ENCODE measurements around the gene MACROD2.

Gene MACROD2

GRCh38 chr20:15061061-15061430 is 1065.7 kb downstream of the MACROD2 start:
- no peak for DNase-seq (ENCODE audit: extremely low spot score)
- ChIA-PET POLR2A (no interaction called here), CTCF (no interaction called here)
- TF ChIP-seq, protein P1, sequence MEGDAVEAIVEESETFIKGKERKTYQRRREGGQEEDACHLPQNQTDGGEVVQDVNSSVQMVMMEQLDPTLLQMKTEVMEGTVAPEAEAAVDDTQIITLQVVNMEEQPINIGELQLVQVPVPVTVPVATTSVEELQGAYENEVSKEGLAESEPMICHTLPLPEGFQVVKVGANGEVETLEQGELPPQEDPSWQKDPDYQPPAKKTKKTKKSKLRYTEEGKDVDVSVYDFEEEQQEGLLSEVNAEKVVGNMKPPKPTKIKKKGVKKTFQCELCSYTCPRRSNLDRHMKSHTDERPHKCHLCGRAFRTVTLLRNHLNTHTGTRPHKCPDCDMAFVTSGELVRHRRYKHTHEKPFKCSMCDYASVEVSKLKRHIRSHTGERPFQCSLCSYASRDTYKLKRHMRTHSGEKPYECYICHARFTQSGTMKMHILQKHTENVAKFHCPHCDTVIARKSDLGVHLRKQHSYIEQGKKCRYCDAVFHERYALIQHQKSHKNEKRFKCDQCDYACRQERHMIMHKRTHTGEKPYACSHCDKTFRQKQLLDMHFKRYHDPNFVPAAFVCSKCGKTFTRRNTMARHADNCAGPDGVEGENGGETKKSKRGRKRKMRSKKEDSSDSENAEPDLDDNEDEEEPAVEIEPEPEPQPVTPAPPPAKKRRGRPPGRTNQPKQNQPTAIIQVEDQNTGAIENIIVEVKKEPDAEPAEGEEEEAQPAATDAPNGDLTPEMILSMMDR (IDR thresholded peaks at IDR 0.05; ENCODE audit: control extremely low read depth, extremely low read depth, low read depth, missing control alignments), result no peak

DNA sequence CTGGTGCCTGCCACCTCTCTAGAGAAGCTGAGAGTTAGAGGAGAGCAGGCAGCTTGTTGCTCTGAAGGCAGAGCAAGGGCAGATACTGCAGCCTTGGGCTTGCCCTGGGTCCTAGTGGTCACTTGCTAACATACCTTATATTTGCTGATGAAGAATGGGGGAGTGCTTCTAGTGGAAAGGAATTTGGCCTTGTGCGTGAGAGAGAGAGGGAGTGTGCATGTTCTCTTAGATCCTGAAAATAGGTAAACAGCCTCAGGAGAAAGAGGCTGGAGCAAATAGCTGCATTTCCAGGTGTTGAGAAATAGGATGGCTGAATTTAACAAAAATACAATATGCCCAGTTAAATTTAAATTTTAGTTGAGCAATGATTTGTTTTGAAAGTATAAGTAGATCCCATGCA is 1066.6 kb downstream of the MACROD2 start:
- DNase-seq (ENCODE audit: extremely low spot score), result no peak

DNA sequence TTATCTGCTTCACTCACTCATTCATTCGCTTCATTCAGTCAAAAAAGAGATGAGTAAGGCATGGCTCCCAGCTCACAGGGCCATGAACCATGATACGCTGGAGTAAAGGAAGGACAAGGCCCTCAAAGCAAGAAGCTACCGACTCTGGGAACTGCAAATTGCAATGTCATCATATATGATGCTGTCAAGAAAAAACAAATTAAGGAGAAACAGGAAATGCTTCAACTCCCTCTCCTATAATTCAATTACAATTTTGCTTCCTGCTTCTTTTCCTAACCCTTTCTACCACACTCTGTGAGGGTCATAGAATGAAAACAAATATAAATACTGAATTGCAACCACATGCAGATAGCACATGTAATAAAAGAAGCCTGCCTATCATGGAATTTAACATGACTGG is 1067.8 kb downstream of the MACROD2 start:
- no peak for DNase-seq (ENCODE audit: extremely low spot score)
- CTCF ChIA-PET, result interaction anchor here (1.1 to 1.3 kb wide), 2 partner anchors 11 kb away, joined by 3 to 9 read pairs; no protein-coding TSS in a partner anchor
- TF ChIP-seq, protein P1 (IDR thresholded peaks at IDR 0.05; ENCODE audit: control extremely low read depth, extremely low read depth, low read depth, missing control alignments), result no peak
- POLR2A ChIA-PET, result no interaction called here

More for the DNA sequence above, 1066.6 kb downstream of the MACROD2 start:
- TF ChIP-seq, protein P1 (IDR thresholded peaks at IDR 0.05; ENCODE audit: control extremely low read depth, extremely low read depth, low read depth, missing control alignments), result no peak
- ChIA-PET CTCF (interaction anchor here (1.3 kb wide), 1 partner anchor 12 kb away, joined by 9 read pairs; no protein-coding TSS in a partner anchor), POLR2A (no interaction called here)

DNA sequence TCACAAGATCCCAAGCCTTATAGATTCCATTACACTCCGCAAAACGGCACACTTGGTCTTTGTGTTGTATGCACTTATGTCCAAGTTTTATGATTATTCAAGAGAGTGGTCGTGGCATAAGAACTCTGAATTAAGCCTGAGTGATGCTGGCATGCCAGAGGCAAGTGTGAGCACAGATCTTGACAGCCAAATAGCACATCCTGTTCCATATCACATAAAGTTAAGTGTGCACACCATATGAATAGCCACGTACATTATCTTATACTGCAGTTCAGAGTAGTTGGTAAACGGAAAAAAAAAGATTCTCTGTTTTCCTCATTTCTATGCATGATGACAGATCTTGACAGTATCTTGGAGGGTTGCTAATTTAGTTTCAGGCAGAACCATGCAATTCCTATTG is 1069.4 kb downstream of the MACROD2 start:
- CTCF ChIA-PET, result no interaction called here
- no peak for DNase-seq (ENCODE audit: extremely low spot score)
- POLR2A ChIA-PET, result no interaction called here
- TF ChIP-seq, protein P1 (IDR thresholded peaks at IDR 0.05; ENCODE audit: control extremely low read depth, extremely low read depth, low read depth, missing control alignments), result no peak

GRCh38 chr20:15065794-15066193 is 1070.5 kb downstream of the MACROD2 start:
- TF ChIP-seq, protein P1 (IDR thresholded peaks at IDR 0.05; ENCODE audit: control extremely low read depth, extremely low read depth, low read depth, missing control alignments), result no peak
- CTCF ChIA-PET, result interaction anchor here (0.9 kb wide), 1 partner anchor 10 kb away, joined by 3 read pairs; no protein-coding TSS in a partner anchor
- POLR2A ChIA-PET, result no interaction called here
- DNase-seq (ENCODE audit: extremely low spot score), result no peak

DNA sequence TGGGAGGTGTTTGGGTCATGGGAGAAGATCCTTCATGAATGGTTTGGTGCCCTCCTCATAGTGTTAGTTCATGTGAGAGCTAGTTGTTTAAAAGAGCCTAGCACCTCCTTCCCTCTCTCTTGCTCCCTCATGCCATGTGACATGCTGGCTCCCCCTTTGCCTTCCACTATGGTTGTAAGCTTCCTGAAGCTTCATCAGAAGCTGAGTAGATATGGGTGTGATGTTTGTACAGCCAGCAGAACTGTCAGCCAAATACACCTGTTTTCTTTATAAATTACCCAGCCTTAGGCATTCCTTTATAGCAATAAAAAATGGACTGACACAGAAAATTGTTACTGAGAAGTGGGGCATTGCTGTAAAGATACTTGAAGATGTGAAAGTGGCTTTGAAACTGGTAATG is 1073.2 kb downstream of the MACROD2 start:
- CTCF ChIA-PET, result no interaction called here
- no peak for DNase-seq (ENCODE audit: extremely low spot score)
- TF ChIP-seq, protein P1 (IDR thresholded peaks at IDR 0.05; ENCODE audit: control extremely low read depth, extremely low read depth, low read depth, missing control alignments), result no peak
- POLR2A ChIA-PET, result no interaction called here

DNA sequence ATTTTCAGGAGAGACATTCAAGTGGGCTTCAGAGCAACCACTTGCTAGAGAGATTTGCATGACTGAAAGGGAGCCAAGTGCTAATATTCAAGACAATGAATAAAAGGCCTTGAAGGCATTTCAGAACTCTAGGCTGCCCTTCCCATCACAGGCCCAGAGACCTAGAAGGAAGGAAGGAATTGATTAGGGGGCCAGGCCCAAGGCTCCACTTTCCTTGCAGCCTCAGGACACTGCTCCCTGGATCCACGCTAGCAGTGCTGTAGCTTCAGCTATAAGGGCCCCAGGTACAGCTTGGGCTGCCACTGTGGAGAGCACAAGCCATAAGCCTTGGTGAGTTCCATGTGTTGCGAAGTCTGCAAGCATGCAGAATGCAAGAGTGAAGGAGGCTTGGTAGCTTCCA is 1074.0 kb downstream of the MACROD2 start:
- DNase-seq (ENCODE audit: extremely low spot score), result no peak
- CTCF ChIA-PET, result interaction anchor here (1.2 kb wide), 1 partner anchor 13 kb away, joined by 4 read pairs; no protein-coding TSS in a partner anchor
- POLR2A ChIA-PET, result no interaction called here
- TF ChIP-seq, protein P1 (IDR thresholded peaks at IDR 0.05; ENCODE audit: control extremely low read depth, extremely low read depth, low read depth, missing control alignments), result no peak
